Activated naive CD4-positive, alpha-beta T cell treated with anti-CD3 and anti-CD28 coated beads, Interleukin-2, amount 10 ng/mL, durations not matched to agents 7 days and 5 days (primary cell): Measurements from ENCODE around the gene TRIM9.

Experiments
- CTCF ChIA-PET: fragments of 350-600 bp; sonication (Branson Sonifier 250); formaldehyde crosslinking; loops from one replicate; lab custom pipeline; 2021; ENCODE audit warnings: antibody characterized with exemption; lab: Charles Lee
- DNase-seq: peaks from one replicate; pipeline ENCODE4 v3.0.0-alpha.2; 2020
- H3K27ac Mint-ChIP-seq: one replicate; pipeline ENCODE4 v1.8.0; 2021; ENCODE audit warnings: mild to moderate bottlenecking, moderate library complexity, mixed read lengths
- H3K27me3 Mint-ChIP-seq: one replicate; pipeline ENCODE4 v1.8.0; 2021; ENCODE audit warnings: mild to moderate bottlenecking, mixed read lengths
- H3K36me3 Mint-ChIP-seq: one replicate; pipeline ENCODE4 v1.8.0; 2021; ENCODE audit warnings: mixed read lengths
- H3K4me1 Mint-ChIP-seq: one replicate; pipeline ENCODE4 v1.8.0; 2021; ENCODE audit warnings: mixed read lengths
- H3K4me3 Mint-ChIP-seq: one replicate; pipeline ENCODE4 v1.8.0; 2021; ENCODE audit warnings: mild to moderate bottlenecking, moderate library complexity, mixed read lengths
- H3K9me3 Mint-ChIP-seq: one replicate; pipeline ENCODE4 v1.8.0; 2021; ENCODE audit warnings: mixed read lengths

Gene TRIM9

DNA sequence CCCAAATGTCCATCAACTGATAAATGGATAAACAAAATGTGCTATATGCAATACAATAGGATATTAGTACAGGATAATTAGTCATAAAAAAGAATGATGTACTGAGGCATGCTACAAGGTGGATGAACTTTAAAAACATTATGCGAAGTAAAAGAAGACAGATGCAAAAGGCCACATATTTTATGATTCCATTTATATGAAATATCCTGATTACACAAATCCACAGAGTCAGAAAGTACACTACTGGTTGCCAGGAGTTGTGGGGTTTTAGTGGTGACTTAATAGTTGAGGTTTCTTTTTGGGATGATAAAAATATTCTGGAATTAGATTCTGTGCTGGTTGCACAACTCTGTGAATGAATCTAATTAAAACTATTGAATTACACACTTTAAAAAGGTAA is 12.6 kb downstream of the TRIM9 start:
- no peak for DNase-seq
- Mint-ChIP-seq H3K27me3 (peaks cover 8% of the 10 kb centered on the region), H3K9me3 (no peaks in the 10 kb centered on the region), H3K36me3 (no peaks in the 10 kb centered on the region), H3K27ac (no peak overlapping the region), H3K4me3 (no peak overlapping the region), H3K4me1 (peaks cover 3% of the 10 kb centered on the region)
- CTCF ChIA-PET = no interaction called here

DNA sequence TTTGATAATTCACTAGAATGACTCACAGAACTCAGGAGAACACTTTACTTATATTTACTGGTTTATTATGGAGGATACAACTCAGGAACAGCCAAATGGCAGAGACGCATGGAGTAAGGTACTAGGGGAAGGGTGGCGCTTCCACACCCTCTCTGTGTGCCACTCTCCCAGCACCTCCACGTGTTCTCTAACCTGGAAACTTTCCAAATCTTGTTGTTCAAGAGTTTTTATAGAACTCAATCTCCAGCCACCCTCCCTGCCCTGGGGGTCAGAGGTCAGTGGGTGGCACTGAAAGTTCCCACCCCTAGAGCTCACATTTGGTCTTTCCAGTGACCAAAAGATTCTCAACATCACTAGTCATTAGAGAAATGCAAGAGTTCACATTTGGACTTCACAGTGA is 13.2 kb downstream of the TRIM9 start:
- CTCF ChIA-PET = no interaction called here
- Mint-ChIP-seq H3K36me3 (no peaks in the 10 kb centered on the region), H3K4me1 (no peaks in the 10 kb centered on the region), H3K9me3 (no peaks in the 10 kb centered on the region), H3K27me3 (peaks cover 8% of the 10 kb centered on the region), H3K27ac (no peak overlapping the region), H3K4me3 (no peak overlapping the region)
- no peak for DNase-seq

DNA sequence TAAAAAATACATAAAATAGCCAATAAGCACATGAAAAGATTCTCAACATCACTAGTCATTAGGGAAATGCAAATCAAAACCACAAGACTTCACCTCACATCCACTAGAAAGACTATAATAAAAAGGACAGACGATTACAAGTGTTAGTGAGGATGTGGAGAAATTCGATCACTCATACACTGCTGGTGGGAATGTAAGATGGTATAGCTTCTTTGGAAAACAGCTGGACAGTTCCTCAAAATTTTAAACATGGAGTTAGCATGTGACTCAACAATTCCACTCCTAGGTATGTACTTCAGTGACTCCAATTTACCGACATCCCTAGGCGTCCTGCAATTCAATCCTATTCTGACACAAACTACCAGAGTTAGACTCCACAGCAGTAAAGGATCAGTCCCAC is 13.7 kb downstream of the TRIM9 start:
- no peak for DNase-seq
- H3K27me3 Mint-ChIP-seq = peaks cover 8% of the 10 kb centered on the region
- H3K4me1 Mint-ChIP-seq = no peaks in the 10 kb centered on the region

DNA sequence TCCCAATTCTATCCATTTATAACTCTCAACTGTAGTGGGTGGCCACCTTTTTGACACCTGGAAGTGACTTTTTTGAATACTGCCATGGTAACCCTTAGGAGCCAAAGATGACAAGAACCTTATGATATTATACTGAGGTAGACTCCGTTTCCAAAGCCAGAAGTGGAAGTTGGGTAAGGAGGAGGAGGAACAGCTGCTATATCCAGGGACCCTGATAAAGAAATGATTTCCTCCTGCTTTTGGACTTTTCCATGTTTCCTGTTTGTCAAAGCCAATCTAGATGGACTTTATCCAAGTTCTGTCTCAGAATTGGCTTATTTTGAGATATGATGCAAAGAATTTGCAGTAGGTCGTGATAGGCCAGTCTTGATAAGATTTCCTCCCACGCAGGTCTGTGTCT is 14.3 kb downstream of the TRIM9 start:
- DNase-seq = no peak
- H3K4me3 Mint-ChIP-seq = no peak overlapping the region
- no peaks in the 10 kb centered on the region for H3K36me3 Mint-ChIP-seq
- H3K27ac Mint-ChIP-seq = no peak overlapping the region
- CTCF ChIA-PET = no interaction called here
- H3K9me3 Mint-ChIP-seq = no peaks in the 10 kb centered on the region
- H3K27me3 Mint-ChIP-seq = peaks cover 8% of the 10 kb centered on the region
- H3K4me1 Mint-ChIP-seq = no peaks in the 10 kb centered on the region

More for the DNA sequence above, 13.7 kb downstream of the TRIM9 start:
- Mint-ChIP-seq H3K4me3 (no peak overlapping the region), H3K36me3 (no peaks in the 10 kb centered on the region), H3K9me3 (no peaks in the 10 kb centered on the region), H3K27ac (no peak overlapping the region)
- CTCF ChIA-PET = no interaction called here

DNA sequence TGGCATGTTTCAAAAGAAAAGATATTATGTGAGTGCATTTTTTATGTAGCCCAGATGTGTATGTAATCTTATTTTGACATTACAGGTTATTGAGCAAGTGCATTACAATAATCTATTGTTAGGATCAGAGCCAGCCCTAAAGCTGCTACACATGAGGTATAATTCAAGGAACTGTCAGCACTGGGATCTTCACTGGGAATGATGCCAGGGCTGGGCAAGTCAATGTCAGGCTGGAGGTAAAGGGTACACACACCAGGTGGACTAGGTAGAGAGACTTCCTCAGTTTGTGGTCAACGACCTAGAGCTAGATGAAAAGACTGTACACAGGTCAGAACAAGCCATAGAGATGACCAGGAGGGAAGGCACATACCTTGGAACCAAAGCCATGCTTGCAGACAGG is 15.4 kb downstream of the TRIM9 start:
- Mint-ChIP-seq H3K27me3 (peaks cover 8% of the 10 kb centered on the region), H3K4me3 (no peak overlapping the region), H3K4me1 (no peaks in the 10 kb centered on the region), H3K9me3 (no peaks in the 10 kb centered on the region), H3K36me3 (no peaks in the 10 kb centered on the region), H3K27ac (no peak overlapping the region)
- CTCF ChIA-PET = no interaction called here
- DNase-seq = no peak

DNA sequence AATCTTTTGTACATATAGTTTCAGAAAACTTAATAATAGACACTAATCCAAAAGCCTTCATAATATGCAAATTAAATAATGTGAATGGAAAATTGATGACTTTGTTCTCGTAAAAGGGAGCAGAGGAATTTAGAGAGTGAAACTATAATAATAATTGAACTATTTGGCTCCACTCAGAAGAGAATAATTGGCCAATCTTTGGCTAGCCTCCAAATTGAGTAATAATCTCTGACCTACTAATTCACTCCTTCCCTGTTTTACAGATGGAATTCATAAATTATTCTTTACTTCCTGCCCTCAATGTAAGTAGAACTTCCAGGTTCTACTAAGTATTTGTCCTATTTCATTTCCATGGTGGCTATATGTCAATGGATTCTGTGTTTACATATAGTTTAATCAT is 15.8 kb downstream of the TRIM9 start:
- H3K4me1 Mint-ChIP-seq = no peaks in the 10 kb centered on the region
- CTCF ChIA-PET = no interaction called here
- peaks cover 8% of the 10 kb centered on the region for H3K27me3 Mint-ChIP-seq
- no peak overlapping the region for H3K4me3 Mint-ChIP-seq
- no peaks in the 10 kb centered on the region for H3K36me3 Mint-ChIP-seq
- no peak overlapping the region for H3K27ac Mint-ChIP-seq
- DNase-seq = no peak
- no peaks in the 10 kb centered on the region for H3K9me3 Mint-ChIP-seq

DNA sequence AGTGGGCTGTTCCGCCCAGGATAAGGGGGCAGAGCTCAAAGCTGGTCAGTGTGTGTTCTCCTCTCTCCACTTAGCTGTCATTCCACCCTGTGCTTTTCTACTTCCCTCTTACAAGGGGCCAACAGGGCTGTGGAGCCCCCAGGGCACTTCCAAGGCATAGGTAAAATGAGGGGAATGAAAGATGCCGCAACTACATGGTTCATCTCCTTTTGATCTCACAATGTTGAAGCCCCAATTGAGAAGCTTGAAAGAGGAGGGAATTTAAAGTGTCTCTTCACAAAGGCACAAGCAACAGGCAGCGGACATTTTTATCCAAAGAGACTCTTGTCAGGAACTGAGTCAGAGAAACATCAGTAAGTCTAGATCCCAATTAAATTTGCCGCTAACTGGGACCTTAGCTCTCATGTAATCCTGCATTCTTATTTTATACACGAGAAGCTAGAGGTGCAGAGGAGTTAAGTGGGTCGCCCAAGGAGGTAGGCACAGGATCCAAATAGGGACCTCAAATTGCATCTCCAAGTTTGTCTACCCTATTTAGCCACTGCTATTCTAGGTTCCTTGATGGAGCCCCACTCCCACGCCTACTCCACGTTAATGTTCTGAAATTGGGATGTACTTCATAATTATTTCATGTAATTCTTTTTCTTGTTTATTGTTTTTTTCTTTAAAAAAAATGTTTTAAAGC is 20.1 kb downstream of the TRIM9 start:
- no peaks in the 10 kb centered on the region for H3K27me3 Mint-ChIP-seq
- H3K4me3 Mint-ChIP-seq = no peak overlapping the region
- no peaks in the 10 kb centered on the region for H3K9me3 Mint-ChIP-seq
- no peaks in the 10 kb centered on the region for H3K4me1 Mint-ChIP-seq
- no peaks in the 10 kb centered on the region for H3K36me3 Mint-ChIP-seq
- CTCF ChIA-PET = no interaction called here
- no peak for DNase-seq
- H3K27ac Mint-ChIP-seq = no peak overlapping the region

DNA sequence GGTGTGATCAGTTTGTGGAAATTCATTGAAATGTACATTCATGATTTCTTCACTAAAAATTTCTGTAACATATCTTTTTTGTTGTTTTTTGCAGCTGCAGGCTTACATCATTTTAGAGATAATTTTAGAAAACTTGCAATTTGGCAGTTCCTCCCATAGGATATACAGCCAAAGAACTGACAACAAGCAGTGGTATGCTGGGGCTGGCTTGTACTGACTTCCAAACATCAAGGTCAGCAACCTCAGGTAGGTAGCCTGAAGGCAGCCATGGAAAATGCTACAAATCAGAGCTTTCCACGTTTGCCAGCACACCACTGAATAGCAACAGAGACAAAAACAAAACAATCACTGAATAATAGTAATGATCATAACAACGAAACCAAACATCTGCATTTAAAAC is 21.2 kb downstream of the TRIM9 start:
- CTCF ChIA-PET = no interaction called here
- H3K4me3 Mint-ChIP-seq = no peak overlapping the region
- no peaks in the 10 kb centered on the region for H3K4me1 Mint-ChIP-seq
- no peak for DNase-seq
- no peaks in the 10 kb centered on the region for H3K9me3 Mint-ChIP-seq
- H3K27ac Mint-ChIP-seq = no peak overlapping the region
- no peaks in the 10 kb centered on the region for H3K27me3 Mint-ChIP-seq
- H3K36me3 Mint-ChIP-seq = no peaks in the 10 kb centered on the region

DNA sequence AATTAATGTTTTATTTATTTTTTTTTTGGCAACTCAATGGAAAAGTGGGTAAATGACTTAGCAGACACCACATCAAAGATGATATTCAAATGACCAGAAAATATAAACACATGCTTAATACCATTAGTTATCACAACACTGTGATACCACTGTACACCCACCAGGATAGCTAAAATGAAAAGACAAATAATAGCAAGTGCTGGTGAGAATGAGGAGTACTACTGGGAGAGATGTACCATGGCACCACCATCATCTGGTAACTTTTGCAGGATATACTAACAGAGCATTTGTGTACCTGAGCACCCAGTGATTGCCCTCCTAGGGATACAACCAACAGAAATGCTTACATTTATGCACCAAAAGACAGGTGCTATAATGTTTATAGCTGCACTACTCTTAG is 21.9 kb downstream of the TRIM9 start:
- H3K4me1 Mint-ChIP-seq = no peaks in the 10 kb centered on the region
- H3K9me3 Mint-ChIP-seq = no peaks in the 10 kb centered on the region
- no peaks in the 10 kb centered on the region for H3K36me3 Mint-ChIP-seq
- no peaks in the 10 kb centered on the region for H3K27me3 Mint-ChIP-seq
- CTCF ChIA-PET = no interaction called here
- DNase-seq = no peak
- no peak overlapping the region for H3K4me3 Mint-ChIP-seq
- H3K27ac Mint-ChIP-seq = no peak overlapping the region

DNA sequence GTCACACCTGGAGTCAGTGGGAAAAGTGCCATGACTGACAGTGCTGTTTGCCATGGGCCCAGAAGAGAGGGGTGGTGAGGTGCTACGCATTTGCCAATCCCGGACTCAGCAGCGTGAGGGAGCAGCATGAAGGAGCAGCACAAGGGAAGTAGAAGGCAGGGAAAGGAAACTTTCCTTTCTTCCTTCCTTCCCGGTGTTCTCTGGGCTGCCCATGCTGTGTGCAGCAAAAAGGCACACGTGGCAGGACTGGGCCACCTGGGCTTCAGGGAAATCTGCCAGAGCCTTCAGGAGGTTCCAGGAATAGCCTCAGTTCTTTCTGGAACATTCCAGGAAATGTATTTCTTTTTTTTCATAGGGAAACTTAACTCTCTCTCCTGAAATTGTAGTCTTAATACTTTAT is 23.0 kb downstream of the TRIM9 start:
- DNase-seq = no peak
- Mint-ChIP-seq H3K9me3 (no peaks in the 10 kb centered on the region), H3K4me3 (no peak overlapping the region), H3K27me3 (no peaks in the 10 kb centered on the region), H3K36me3 (no peaks in the 10 kb centered on the region), H3K4me1 (no peaks in the 10 kb centered on the region), H3K27ac (no peak overlapping the region)
- CTCF ChIA-PET = no interaction called here

DNA sequence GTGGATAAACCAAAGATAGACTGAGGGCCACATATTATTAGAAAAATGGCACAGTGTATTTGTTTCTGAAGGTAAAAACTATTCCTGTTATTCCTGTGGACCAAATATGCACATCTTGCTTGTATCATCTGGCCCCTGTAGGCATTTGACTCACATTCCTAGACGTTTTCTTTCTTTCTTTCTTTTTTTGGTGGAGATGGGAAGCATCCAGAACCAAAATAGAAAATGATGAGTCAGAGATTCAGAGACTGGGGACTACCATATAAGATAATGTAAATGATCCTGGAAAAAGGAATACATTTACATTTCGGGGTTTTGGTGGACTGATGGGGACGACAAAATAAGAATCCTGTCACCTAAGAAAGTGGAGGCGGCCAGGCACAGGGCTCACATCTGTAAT is 24.2 kb downstream of the TRIM9 start:
- CTCF ChIA-PET = no interaction called here
- no peak for DNase-seq
- H3K36me3 Mint-ChIP-seq = no peaks in the 10 kb centered on the region
- no peaks in the 10 kb centered on the region for H3K9me3 Mint-ChIP-seq
- no peaks in the 10 kb centered on the region for H3K4me1 Mint-ChIP-seq
- no peak overlapping the region for H3K27ac Mint-ChIP-seq
- no peak overlapping the region for H3K4me3 Mint-ChIP-seq
- H3K27me3 Mint-ChIP-seq = no peaks in the 10 kb centered on the region

DNA sequence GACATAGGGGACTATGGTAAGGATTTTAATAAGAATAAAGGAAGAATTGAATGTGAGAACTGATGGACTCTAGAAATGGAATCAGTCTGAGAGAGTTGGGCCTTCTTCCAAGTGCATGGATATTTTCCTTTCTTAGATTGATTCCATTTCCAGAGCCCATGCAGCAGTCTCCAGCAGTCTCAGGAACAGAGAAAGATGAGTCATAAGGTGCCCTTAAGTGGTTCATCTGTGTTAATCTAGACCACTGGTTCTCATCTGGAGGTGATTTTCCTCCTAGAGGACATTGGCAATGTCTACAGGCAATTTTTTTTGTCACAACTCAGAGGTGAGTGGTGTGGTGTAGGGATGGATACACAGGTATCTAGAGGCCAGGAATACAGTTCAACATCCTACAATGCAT is 25.9 kb downstream of the TRIM9 start:
- Mint-ChIP-seq H3K27me3 (no peaks in the 10 kb centered on the region), H3K4me3 (no peak overlapping the region), H3K9me3 (no peaks in the 10 kb centered on the region), H3K4me1 (no peaks in the 10 kb centered on the region), H3K36me3 (no peaks in the 10 kb centered on the region), H3K27ac (no peak overlapping the region)
- DNase-seq = no peak
- CTCF ChIA-PET = no interaction called here

DNA sequence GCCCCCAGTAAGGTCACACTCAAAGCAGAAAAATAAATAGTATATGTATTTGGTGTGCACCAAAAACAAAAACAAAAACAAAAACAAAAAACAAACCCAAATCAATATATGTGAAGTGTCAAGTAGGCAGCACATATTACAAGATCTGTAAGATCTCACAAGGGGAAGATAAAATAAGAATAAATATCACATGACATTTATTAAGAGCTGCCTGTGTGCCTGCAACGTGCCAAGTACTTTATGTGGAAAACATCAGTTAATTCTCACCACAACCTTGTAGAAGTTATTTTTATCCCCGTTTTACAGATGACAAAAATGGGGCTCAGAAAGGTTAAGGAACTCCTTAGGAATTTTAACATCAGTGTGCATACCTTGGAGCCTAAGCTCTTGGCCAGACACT is 26.6 kb downstream of the TRIM9 start:
- CTCF ChIA-PET = no interaction called here
- no peaks in the 10 kb centered on the region for H3K36me3 Mint-ChIP-seq
- no peak overlapping the region for H3K27ac Mint-ChIP-seq
- H3K27me3 Mint-ChIP-seq = no peaks in the 10 kb centered on the region
- no peaks in the 10 kb centered on the region for H3K4me1 Mint-ChIP-seq
- no peak for DNase-seq
- no peaks in the 10 kb centered on the region for H3K9me3 Mint-ChIP-seq
- H3K4me3 Mint-ChIP-seq = no peak overlapping the region

DNA sequence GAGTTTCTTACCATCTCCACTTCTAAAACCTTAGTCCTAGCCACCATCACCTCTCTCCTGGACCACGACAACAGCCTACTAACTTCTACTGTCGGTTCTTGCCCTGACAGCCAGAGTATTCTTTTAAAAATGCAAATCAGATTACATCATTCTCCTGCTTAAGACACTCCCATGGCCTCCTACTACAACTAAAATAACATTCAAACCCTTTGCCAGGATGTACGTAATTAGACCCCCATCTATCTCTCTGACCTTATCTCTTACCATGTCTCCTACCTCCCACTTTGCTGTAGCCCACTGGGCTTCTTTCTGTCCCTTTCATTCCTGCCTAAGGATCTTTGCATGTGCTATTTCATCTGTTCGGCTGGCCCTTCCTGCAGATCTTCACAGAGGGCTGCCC is 27.6 kb downstream of the TRIM9 start:
- H3K27me3 Mint-ChIP-seq = no peaks in the 10 kb centered on the region
- H3K9me3 Mint-ChIP-seq = no peaks in the 10 kb centered on the region
- CTCF ChIA-PET = no interaction called here
- no peaks in the 10 kb centered on the region for H3K4me1 Mint-ChIP-seq
- no peak for DNase-seq
- H3K27ac Mint-ChIP-seq = no peak overlapping the region
- no peaks in the 10 kb centered on the region for H3K36me3 Mint-ChIP-seq
- H3K4me3 Mint-ChIP-seq = no peak overlapping the region

DNA sequence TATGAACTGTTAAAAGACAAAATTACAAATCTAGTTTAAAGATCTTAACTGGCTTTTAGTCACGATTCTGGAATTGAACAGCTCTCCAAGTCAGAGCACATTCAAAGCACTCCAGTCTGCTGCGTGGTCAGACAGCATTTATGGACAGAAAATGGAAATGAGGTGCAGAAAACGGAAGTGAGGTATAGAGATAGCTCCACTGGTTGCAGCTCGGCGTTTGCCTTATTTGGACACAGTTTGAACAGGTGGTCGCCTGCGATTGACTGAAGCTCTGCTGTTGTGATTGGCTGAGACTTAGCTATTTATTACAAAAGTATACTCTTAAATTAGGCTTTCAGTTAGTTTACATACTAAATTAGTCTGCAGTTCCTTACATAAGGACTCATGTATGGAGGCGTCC is 28.3 kb downstream of the TRIM9 start:
- CTCF ChIA-PET = no interaction called here
- no peaks in the 10 kb centered on the region for H3K4me1 Mint-ChIP-seq
- H3K36me3 Mint-ChIP-seq = no peaks in the 10 kb centered on the region

DNA sequence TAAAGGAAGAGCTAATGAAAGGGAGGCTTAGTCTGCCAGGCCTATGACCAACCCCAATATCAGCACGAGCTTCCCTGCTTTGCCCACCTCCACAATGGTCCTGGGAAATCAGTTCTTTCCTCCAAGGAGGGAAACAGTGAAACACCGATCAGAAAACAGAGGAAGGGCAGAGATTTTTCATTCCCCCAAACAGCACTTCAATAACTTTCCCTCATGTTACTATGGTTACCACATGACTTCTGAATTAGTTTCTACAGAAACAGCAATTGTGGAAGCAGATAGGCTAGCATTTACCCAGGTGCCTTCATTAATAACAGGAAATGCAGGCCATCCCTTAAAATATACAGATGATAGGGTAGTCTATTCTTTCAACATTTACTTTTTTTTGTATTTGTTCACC is 35.9 kb downstream of the TRIM9 start:
- CTCF ChIA-PET = no interaction called here
- no peaks in the 10 kb centered on the region for H3K27me3 Mint-ChIP-seq
- H3K4me1 Mint-ChIP-seq = no peaks in the 10 kb centered on the region
- no peaks in the 10 kb centered on the region for H3K9me3 Mint-ChIP-seq
- H3K27ac Mint-ChIP-seq = no peak overlapping the region
- no peak for DNase-seq
- H3K4me3 Mint-ChIP-seq = no peak overlapping the region
- H3K36me3 Mint-ChIP-seq = no peaks in the 10 kb centered on the region

More for the DNA sequence above, 28.3 kb downstream of the TRIM9 start:
- Mint-ChIP-seq H3K27me3 (no peaks in the 10 kb centered on the region), H3K9me3 (no peaks in the 10 kb centered on the region), H3K27ac (no peak overlapping the region), H3K4me3 (no peak overlapping the region)
- DNase-seq = no peak
